ENCODE data around the gene SLC12A7. TPM values are rescaled to one million over a fixed set of nuclear protein-coding genes. Genes with fewer than 3 reads are reported as not detected.

Gene SLC12A7
- polyA plus RNA-seq, 4 donors, result 32.7 to 47.0 (median 33.7) TPM

- no peak for DNase-seq (ENCODE audit: low read depth in 4 of 4, low spot score in 3 of 4)
Measured at GRCh38 chr5:1039706-1040260, 72.1 kb downstream of the SLC12A7 start.

GRCh38 chr5:1039210-1039548, 72.7 kb downstream of the SLC12A7 start:
- no peak for DNase-seq (ENCODE audit: low read depth in 4 of 4, low spot score in 3 of 4)

GRCh38 chr5:1038417-1039209, 73.2 kb downstream of the SLC12A7 start:
- no peak for DNase-seq (ENCODE audit: low read depth in 4 of 4, low spot score in 3 of 4)

- DNase-seq (ENCODE audit: low read depth in 4 of 4, low spot score in 3 of 4), result no peak
Measured at GRCh38 chr5:1037671-1038416, 74.0 kb downstream of the SLC12A7 start.

GRCh38 chr5:1037123-1037670, 74.7 kb downstream of the SLC12A7 start:
- no peak for DNase-seq (ENCODE audit: low read depth in 4 of 4, low spot score in 3 of 4)

GRCh38 chr5:1036504-1037122, 75.2 kb downstream of the SLC12A7 start:
- DNase-seq (ENCODE audit: low read depth in 4 of 4, low spot score in 3 of 4), result no peak

GRCh38 chr5:1035421-1036405, 76.2 kb downstream of the SLC12A7 start:
- DNase-seq (ENCODE audit: low read depth in 4 of 4, low spot score in 3 of 4), result no peak

- DNase-seq (ENCODE audit: low read depth in 4 of 4, low spot score in 3 of 4), result no peak
Measured at GRCh38 chr5:1034986-1035385, 76.9 kb downstream of the SLC12A7 start.

- DNase-seq (ENCODE audit: low read depth in 4 of 4, low spot score in 3 of 4), result no peak
Measured at GRCh38 chr5:1034421-1034905, 77.4 kb downstream of the SLC12A7 start.

- no peak for DNase-seq (ENCODE audit: low read depth in 4 of 4, low spot score in 3 of 4)
Measured at GRCh38 chr5:1033606-1034420, 78.0 kb downstream of the SLC12A7 start.

GRCh38 chr5:1033178-1033577, 78.7 kb downstream of the SLC12A7 start:
- DNase-seq (ENCODE audit: low read depth in 4 of 4, low spot score in 3 of 4), result no peak

- DNase-seq (ENCODE audit: low read depth in 4 of 4, low spot score in 3 of 4), result no peak
Measured at GRCh38 chr5:1032551-1033027, 79.3 kb downstream of the SLC12A7 start.

GRCh38 chr5:1032011-1032410, 79.9 kb downstream of the SLC12A7 start:
- no peak for DNase-seq (ENCODE audit: low read depth in 4 of 4, low spot score in 3 of 4)

- DNase-seq (ENCODE audit: low read depth in 4 of 4, low spot score in 3 of 4), result no peak
Measured at GRCh38 chr5:1031306-1031959, 80.4 kb downstream of the SLC12A7 start.

GRCh38 chr5:1030801-1031271, 81.0 kb downstream of the SLC12A7 start:
- no peak for DNase-seq (ENCODE audit: low read depth in 4 of 4, low spot score in 3 of 4)

- no peak for DNase-seq (ENCODE audit: low read depth in 4 of 4, low spot score in 3 of 4)
Measured at GRCh38 chr5:1029945-1030625, 81.8 kb downstream of the SLC12A7 start.

GRCh38 chr5:1029282-1029944, 82.5 kb downstream of the SLC12A7 start:
- no peak for DNase-seq (ENCODE audit: low read depth in 4 of 4, low spot score in 3 of 4)
